GM20000 (cell line): Measurements from ENCODE around the gene GPR61.

ENCODE experiments used
- DNase-seq: peaks from one replicate; pipeline ENCODE4 v3.0.0; 2012; ENCODE audit warnings: low spot score
- TF ChIP-seq, protein P1 (sequence below): IDR thresholded peaks from 2 replicates; pipeline ENCODE4 v1.5.1; 2012; ENCODE audit warnings: mild to moderate bottlenecking, control low read depth; ENCODE audit errors: extremely low read depth, missing control alignments

Gene GPR61

DNA sequence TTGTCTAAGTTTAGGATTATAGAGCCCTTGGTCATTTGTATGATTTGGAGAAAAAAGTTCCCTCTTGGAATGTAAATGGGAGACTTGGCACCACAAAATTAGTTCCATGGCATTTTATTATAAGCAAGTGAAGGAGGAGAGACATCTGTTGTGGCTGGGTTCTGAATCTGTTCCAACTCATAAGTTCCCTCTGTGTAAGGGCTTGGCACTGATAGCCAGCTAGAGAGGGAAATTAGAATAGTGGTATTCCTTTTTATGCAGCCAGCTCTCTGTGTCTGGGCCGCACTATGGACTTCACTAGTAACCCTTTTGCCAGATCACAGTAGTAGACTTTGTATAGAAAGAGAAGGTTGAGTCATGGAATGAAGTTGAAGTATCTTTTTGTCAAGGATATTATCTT is 39.8 kb downstream of the GPR61 start:
- DNase-seq, result no peak
- TF ChIP-seq, protein P1, sequence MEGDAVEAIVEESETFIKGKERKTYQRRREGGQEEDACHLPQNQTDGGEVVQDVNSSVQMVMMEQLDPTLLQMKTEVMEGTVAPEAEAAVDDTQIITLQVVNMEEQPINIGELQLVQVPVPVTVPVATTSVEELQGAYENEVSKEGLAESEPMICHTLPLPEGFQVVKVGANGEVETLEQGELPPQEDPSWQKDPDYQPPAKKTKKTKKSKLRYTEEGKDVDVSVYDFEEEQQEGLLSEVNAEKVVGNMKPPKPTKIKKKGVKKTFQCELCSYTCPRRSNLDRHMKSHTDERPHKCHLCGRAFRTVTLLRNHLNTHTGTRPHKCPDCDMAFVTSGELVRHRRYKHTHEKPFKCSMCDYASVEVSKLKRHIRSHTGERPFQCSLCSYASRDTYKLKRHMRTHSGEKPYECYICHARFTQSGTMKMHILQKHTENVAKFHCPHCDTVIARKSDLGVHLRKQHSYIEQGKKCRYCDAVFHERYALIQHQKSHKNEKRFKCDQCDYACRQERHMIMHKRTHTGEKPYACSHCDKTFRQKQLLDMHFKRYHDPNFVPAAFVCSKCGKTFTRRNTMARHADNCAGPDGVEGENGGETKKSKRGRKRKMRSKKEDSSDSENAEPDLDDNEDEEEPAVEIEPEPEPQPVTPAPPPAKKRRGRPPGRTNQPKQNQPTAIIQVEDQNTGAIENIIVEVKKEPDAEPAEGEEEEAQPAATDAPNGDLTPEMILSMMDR, result no peak

- no peak for DNase-seq
- TF ChIP-seq, protein P1, result no peak
Measured at GRCh38 chr1:109582021-109582420, 42.3 kb downstream of the GPR61 start.

DNA sequence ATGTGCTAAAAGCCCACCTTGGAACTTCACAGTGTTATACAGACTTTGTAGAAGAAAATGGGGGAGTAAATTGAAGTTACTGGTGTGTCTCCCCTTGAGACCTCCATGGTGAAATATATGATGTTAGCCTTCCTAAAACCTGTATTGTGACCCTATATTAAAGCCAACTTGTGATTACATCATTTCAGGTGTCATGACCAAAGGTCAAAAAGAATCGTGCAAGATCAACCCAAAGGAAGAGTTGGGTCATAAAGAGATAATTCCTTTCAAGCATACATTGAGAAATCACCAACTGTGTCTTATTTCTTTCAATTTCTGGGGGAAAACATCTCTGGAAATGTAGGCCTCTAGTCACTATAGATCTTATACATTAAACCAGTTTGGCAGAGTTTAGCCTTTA is 45.1 kb downstream of the GPR61 start:
- DNase-seq, result no peak
- TF ChIP-seq, protein P1, result no peak

DNA sequence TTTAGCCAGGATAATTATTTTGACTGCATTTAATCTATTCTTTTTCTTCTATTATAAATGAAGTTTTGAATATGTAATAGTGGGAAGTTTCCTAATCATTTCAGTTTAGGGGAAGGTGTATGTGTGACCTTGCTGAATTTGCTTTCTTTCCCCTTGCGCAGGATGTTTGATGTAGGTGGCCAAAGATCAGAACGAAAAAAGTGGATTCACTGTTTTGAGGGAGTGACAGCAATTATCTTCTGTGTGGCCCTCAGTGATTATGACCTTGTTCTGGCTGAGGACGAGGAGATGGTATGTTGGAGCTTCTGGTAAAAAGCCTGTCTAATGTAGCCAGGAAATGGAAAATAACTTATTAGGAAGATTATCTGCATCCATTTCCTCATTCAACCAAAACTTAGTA is 46.4 kb downstream of the GPR61 start:
- TF ChIP-seq, protein P1, result no peak
- no peak for DNase-seq

DNA sequence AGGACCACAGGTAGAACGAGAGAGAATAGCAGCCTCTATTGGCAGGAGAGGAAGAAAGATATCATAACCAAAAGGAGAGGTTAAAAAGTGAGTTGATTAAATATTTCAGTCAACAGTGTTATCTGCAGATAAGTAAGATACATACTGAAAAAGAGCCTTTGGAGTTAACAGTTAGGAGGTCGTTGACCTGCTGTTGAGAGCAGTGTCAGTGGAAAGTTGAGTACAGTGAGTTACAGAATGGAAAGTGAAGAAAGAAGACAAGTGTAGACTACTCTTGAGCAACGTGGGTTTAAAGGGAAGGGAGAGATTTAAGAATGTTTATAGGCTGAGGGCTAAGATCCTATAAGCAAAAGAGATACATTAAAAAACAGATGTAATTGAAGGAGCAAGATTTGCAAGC is 49.5 kb downstream of the GPR61 start:
- TF ChIP-seq, protein P1, result no peak
- DNase-seq, result no peak

DNA sequence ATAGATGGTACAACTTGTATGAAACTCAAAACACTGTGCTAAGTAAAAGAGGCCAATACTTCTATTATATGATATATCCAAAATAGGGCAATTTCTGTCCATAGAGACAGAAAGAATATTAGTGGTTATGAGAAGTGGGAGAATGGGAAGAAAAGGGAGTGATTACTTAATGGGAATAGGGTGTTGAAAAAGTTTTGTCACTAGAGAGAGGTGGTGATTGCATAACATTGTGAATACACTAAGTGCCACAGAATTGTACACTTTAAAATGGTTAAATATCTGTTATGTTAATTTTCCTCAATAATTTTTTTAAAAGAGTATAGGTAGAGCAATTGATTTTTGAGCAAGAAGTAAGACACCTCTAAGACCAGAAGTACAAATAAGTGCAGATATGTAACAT is 50.0 kb downstream of the GPR61 start:
- TF ChIP-seq, protein P1, result no peak
- DNase-seq, result no peak

DNA sequence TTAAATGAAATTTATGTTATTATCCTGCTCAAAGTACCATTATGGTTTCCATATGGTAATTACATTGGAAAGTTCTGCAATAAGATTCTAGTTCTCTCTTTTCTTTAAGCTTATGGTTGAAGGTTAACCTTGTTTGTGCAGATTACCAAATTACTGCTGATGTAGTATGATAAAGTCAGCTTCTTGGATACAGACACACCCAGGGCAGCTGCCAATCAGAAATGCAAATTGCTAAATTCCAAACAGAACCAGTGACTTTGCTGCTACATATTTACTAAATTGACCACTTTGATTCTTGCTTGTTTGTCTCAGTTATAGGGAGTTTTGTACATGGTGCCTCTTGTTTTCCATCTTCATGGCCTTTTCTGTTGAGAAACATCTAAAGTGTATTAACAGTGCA is 53.2 kb downstream of the GPR61 start:
- no peak for DNase-seq
- TF ChIP-seq, protein P1, result no peak
